SH-SY5Y (cell line): ENCODE data around the gene GALNT12.

Experiments
- GATA2 ChIP-seq: IDR thresholded peaks from 2 replicates; pipeline ENCODE4 v1.6.1; 2011; ENCODE audit warnings: mild to moderate bottlenecking, low read depth, low read length
- GATA3 ChIP-seq: IDR thresholded peaks from 2 replicates; pipeline ENCODE4 v1.6.1; 2011; ENCODE audit warnings: low read depth, mild to moderate bottlenecking, low read length, moderate library complexity

The GALNT12 gene

DNA sequence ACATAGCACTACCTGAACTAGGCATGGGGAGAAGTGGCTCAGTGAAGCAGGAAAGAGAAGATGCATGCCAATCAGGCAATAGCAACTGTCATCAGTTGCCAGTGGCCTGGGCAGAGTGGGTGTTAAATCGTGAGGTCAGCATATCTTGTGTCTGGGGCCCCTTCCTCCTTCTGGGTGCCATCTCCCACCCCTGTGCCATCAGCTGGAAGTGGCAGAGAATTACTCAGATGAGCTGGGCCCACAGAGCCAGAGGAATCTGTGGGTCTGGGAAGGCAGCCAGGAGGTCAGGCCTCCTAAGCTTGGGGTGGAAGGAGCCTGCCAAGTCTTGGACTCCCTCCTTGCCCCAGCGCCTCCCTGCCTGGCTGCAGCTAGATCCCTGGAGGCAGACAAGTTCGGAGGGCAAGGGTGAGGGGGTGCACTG is 66.5 kb downstream of the GALNT12 start:
- TF ChIP-seq GATA3: no peak
- TF ChIP-seq GATA2: no peak

DNA sequence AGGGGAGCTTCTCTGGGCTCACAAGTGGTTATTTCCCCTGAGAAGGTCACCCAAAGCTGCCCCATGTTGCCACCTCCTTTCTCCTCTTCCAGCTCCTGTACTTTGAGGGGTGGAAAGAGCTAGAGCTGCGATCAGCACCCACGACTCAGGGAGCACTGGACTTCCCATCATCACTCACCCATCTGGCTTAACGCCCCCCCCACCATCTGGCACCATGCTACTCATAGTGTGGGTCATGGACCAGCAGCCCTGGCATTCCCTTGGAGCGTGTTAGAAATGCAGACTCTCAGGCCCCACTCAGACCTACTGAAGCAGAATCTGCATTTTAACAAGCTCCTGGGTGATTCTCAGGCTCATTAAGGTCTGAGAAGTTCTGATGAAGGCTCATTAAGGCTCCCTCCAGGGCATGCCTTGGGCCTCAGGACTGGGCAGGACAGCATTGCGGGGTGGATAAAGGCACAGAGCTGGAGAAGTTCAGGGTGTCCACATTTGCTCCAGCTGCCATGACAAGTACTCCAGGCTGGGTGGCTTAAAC is 67.3 kb downstream of the GALNT12 start:
- no peak for TF ChIP-seq GATA3
- TF ChIP-seq GATA2: no peak

DNA sequence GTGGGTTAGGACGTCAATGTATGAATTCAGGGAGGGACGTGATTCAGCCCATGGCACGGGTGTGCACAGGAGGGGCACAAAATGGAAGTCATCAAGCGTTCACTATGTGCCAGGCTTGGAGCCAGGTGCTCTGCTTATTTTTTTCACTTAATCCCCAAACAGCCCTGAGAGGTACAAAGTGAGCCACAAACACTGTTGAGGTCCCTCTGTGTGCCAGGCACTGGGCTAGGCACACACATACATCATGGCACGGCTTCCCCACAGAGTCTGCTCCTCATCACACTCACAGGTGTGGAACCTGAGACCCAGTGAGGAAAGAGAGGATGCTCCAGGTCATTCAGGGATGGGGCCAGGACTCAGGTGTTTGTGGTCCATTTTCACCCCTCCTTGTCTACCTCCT is 68.1 kb downstream of the GALNT12 start:
- TF ChIP-seq GATA2 (no peak), GATA3 (no peak)

DNA sequence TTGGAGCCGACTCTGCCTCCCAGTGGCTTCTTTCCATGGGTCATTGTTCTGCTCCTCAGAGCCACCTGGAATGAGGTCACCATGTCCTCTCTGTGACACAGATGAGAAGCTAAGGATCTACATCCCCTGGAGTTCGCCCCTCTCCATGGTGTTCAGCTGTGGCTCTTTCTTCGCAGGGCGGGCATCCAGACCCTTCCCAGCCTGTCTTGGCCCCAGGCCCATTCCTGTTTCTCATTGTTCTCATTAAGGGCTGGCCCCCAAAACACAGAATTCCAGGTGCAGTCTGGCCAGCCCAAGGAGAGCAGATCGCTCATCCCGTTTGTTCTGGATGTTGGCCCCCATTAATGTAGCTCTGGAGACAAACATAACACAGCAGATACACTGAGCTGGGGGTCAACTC is 69.8 kb downstream of the GALNT12 start:
- no peak for TF ChIP-seq GATA2
- TF ChIP-seq GATA3: no peak

DNA sequence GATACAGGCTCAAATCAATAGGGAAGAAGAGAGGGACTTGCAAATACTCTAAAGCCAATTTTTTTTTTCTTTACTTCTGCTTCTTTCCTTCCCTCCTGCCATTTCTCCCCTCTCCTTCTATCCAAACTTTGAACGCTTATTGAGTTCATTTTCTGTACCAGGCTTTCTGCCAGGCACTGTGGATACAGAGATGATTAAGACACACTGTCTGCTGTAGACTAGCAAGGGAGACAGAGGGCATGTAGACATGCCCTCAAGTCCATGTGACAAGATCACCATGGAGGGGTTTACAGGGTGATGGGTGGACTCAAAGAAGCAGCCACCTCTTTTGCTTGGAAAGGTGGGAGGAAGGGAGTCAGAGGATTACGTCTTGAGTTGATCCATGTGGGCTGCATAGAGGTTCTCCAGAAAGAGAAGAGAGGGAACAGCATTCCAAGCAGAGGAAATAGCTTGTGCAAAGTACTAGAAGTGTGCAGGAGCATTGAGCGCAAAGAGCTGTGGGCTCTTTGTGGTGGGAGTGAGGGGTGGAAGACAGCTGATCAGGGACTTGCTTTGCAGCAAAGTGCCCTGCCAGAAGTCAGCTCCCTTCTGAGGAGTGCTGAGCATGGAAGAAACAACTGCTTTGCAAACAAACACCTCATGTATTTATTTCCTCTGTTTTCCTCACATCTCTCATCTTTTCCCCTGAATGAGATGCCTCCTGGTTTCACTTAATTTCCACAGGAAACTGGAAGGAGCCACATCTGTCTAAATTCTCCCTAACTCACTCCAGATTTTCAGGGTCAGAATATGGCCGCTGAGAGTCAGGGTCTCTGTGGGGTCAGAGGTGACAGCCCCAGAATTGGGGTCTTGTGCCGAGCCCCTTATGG is 71.9 kb downstream of the GALNT12 start:
- TF ChIP-seq GATA2 (no peak), GATA3 (no peak)

DNA sequence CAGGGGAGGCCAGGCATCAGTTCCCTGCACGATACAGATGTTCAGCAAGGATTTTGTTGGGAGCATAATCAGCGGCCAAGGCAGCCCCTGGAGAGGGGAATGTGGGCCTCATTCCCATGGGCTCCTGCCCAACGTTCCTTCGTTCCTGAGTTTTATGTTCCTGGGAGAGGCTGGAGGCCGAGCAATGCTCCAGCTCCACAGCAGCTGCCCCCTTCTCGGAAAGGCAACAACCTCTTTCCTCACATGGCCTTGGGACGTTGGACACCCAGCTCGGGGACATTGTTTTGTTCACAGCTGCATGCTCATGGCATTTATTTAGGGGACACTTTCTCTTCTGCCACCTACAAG is 72.5 kb downstream of the GALNT12 start:
- TF ChIP-seq GATA2: no peak
- TF ChIP-seq GATA3: no peak

DNA sequence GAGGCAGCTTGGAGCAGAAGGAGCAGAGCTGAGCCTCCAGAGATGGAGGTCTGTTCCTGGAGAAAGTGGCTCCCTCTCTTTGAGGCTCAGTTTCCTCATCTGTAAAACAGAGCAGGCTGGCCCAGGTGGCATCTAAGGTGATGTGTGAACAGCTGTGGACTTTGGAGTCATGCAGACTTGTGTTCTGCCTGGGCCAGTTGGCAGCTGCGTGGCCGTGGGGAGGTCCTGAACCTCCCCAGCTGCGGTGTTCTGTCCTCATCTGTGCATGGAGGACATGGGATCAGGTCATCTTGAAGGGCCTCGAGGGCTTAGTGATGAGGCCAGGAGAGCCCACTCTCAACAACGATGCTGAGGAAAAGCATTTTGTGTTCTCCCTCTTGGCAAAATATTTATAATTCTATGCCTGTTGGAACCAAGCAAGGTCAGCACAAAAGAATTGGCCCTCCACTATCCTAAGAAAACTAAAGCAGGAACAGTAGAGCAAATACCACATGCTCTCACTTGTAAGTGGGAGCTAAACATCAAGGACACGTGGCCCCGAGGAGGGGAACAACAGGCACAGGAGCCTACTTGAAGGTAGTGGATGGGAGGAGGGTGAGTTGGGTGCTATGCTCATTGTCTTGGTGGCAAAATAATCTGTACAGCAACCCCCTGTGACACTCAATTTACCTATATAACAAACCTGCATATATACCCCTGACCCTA is 73.0 kb downstream of the GALNT12 start:
- TF ChIP-seq GATA3 (no peak), GATA2 (no peak)

DNA sequence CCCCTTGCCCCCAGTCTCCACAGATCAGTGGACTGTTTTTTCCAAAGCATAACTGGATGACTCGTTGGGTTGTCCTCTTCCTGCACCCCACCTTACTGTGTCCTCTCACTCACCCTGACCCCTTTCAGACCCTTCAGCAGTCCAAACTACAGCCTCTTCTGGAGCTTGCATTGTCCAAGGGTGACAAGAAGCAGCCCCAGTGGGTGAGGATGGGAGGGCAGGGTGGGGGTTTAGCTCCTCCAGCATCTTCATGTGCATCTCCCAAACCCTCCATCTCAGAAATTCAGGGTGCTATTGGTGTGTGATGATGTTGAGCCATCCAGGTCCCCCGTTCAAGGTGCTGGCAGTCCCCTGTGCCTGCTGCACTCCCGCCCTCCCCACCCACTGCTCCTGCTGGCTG is 73.9 kb downstream of the GALNT12 start:
- TF ChIP-seq GATA3 (no peak), GATA2 (no peak)

DNA sequence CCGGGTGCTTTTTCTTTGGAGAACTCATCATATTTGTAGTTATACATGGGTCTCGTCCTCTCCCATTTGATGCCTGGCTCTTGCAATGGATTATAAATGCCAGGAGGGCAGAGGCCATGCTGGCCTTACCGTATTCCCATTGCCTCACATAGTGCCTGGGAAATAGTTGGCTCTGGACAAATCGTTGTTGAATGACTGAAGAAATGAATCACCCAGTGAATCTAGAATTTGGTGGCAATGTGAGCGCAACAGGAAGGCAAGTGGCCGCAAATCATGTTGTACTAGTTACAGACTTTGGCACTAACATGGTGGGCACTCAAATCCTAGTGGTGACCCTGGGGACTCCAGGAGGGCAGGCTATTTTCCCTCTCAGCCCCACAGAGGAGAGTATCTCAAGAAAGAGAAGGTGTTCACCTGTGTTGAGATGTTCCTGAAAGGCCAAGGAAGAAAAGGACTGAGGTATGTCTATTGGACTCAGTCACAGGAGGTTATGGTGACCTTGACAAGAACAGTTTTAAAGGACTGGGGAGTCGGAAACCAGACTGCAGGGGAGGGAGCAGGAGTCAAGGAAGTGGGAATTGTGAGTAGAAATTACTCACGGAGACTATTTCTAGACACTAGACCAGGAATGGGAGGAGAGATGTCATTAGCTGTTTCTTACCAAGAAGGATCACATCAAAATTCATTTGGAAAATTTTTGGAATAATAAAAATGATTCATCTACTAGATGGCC is 74.5 kb downstream of the GALNT12 start:
- TF ChIP-seq GATA2: no peak
- no peak for TF ChIP-seq GATA3

DNA sequence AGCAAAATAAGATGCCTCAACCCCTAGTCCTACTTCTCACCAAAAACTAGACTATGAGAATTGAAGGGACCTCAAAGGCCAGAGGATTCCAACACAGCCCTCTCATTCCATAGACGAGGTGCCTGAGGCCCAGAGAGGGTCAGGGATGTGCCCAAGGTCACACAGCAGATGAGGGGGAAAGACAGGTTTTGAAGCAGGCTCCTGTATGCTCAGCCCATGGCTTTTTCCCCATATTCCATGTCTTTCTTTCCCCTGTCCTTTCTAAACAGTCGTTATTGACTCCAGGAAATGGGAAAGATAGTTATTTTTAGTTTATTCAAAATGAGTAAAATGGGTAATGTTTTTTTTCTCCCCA is 75.1 kb downstream of the GALNT12 start:
- TF ChIP-seq GATA2 (no peak), GATA3 (no peak)

DNA sequence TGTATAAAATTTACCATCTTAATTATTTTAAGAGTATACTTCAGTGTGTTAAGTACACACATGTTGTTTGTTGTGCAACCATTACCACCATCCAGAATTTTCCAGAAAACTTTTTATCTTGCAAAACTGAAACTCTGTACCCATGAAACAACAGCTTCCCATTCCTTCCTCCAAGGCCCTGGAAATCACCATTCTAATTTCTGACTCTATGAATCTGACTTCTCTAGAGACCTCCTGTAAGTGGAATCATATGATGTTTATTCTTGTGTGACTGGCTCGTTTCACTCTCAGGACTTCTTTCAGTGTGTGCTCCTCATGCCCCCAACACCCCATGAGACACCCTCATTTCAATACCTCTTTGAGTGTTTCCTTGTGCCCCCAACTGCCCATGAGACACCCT is 75.8 kb downstream of the GALNT12 start:
- TF ChIP-seq GATA3 (no peak), GATA2 (no peak)

DNA sequence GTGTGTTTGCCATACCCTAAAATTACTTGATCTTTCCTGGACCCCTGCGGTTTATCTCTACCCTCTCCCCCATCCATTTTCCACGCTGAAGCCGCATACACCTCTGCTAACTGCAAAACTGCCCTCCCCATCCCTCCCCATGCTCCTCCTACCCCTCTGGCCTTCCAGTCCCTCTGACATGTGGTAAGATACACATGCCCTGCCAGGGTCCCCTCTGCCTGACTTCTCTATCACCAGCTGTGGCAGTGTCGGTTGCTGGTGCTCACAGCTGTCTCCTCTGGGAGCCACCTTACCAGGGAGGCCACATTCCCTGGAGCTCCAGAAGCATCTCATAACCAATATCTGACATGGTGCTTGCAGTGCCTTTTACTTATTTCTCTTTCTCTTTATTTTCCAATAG is 77.4 kb downstream of the GALNT12 start:
- no peak for TF ChIP-seq GATA3

DNA sequence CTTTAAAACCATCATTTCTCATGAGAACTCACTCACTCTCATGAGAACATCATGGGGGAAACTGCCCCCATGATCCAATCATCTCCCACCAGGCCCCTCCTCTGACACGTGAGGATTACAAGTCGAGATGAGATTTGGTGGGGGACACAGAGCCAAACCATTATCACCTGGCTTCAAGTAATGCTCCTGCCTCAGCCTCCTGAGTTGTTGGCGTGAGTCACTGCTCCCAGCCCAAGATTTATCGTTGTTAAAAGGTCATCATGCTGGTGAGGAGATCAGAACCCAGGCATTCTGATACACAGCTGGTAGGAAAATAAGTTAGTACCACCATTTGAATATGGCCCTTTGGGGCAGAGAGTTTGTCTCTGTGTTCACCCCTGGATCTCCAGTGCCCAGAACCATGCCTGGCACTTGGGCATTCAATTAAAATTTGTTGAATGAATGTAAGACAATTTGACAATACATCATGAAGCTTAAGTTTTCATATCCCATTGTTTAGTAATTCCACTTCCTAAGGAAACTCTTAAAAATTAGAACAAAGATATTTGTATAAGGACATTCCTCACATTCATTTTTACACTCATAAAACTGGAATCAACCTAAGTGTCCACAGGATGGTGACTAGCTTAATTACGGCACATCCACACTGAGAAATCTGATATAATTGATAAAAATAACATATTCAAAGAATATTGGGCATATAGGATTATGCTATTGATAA is 78.3 kb downstream of the GALNT12 start:
- TF ChIP-seq GATA2 (no peak), GATA3 (no peak)

DNA sequence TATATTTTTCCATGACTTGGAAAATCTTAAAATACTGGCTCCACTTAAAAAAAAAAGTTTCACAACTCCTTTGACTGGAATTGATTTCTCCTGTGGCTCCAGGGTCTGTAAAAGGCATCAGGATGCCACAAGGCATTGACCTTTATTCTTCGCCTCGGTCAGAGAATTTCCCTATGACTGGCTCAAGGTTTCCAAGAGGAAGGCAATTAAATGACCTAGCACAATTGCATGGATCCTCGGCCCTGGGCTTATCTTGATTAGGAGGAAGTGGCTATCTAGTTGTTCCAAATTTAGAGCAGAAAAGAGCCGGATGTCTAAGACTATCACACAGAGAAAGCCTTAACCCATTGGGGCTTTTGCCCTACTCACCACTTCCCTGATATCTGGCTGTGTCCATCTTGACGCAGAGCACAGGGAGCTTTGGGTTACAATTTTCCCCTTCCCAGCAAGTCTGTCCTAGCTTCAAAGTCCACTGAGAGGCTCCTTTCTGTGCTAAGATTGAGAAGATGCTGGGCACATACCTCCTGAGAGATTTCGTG is 79.3 kb downstream of the GALNT12 start:
- TF ChIP-seq GATA3 (no peak), GATA2 (no peak)
